Liver (tissue), 9 donors: Measurements from ENCODE around the gene EVC2. TPM values are rescaled to one million over a fixed set of nuclear protein-coding genes. Genes with fewer than 3 reads are reported as not detected.

Experiments
- DNase-seq: peaks from one replicate; pipeline ENCODE4 v3.0.0-alpha.2; 2017; ENCODE audit warnings: low spot score
- H3K27ac ChIP-seq, 2 donors: one replicate each; pipeline ENCODE4 v1.7.0; 2013; ENCODE audit warnings: inconsistent platforms in 2 of 2, low read length in 2 of 2, control low read depth in 1 of 2, low read depth in 1 of 2, mild to moderate bottlenecking in 1 of 2
- H3K27me3 ChIP-seq, 4 donors: one replicate each; pipeline versions ENCODE4 v1.6.1 to v1.7.0; 2013; ENCODE audit warnings: low read length in 3 of 4, inconsistent platforms in 1 of 4, mild to moderate bottlenecking in 1 of 4, moderate library complexity in 1 of 4; ENCODE audit not compliant: control insufficient read depth in 4 of 4, insufficient read depth in 4 of 4
- H3K36me3 ChIP-seq, 4 donors: one replicate each; pipeline versions ENCODE4 v1.6.1 to v1.7.0; 2013; ENCODE audit warnings: low read length in 3 of 4, mild to moderate bottlenecking in 3 of 4, low read depth in 1 of 4, moderate library complexity in 1 of 4; ENCODE audit not compliant: control insufficient read depth in 4 of 4, insufficient read depth in 3 of 4
- H3K4me1 ChIP-seq, 4 donors: one replicate each; pipeline versions ENCODE4 v1.6.1 to v1.7.0; 2013; ENCODE audit warnings: low read length in 3 of 4, mild to moderate bottlenecking in 3 of 4, moderate library complexity in 1 of 4; ENCODE audit not compliant: control insufficient read depth in 4 of 4, insufficient read depth in 4 of 4
- H3K4me3 ChIP-seq, 3 donors: one replicate each; pipeline versions ENCODE4 v1.6.1 to v1.7.0; 2013; ENCODE audit warnings: low read length in 3 of 3, control low read depth in 1 of 3, low read depth in 1 of 3, mild to moderate bottlenecking in 1 of 3
- H3K9ac ChIP-seq, 2 donors: one replicate each; pipeline ENCODE4 v1.7.0; 2013; ENCODE audit warnings: low read length in 2 of 2, mild to moderate bottlenecking in 2 of 2, moderate library complexity in 2 of 2, control low read depth in 1 of 2, low read depth in 1 of 2
- H3K9me3 ChIP-seq, 4 donors: one replicate each; pipeline versions ENCODE4 v1.6.1 to v1.7.0; 2013; ENCODE audit warnings: low read length in 3 of 4; ENCODE audit not compliant: control insufficient read depth in 4 of 4
- CTCF ChIP-seq: fragments of 150-350 bp; IDR thresholded peaks from 2 replicates; pipeline ENCODE4 v1.5.1; 2017; ENCODE audit warnings: improper control_type of control experiment, low read depth, low read length; ENCODE audit not compliant: missing input control
- EGR1 ChIP-seq, 2 donors: IDR thresholded peaks; 2 replicates each; pipeline ENCODE4 v1.6.1; 2016 to 2018; ENCODE audit warnings: antibody characterized with exemption in 2 of 2, low read depth in 2 of 2
- FOXA1 ChIP-seq: IDR thresholded peaks from 2 replicates; pipeline ENCODE4 v1.6.1; 2016; ENCODE audit warnings: antibody characterized with exemption
- FOXA2 ChIP-seq: IDR thresholded peaks from 2 replicates; pipeline ENCODE4 v1.6.1; 2016; ENCODE audit warnings: antibody characterized with exemption
- HNF4A ChIP-seq, 2 donors: conservative IDR thresholded peaks; 2 replicates each; pipeline ENCODE4 v1.6.1; 2016; ENCODE audit warnings: antibody characterized with exemption in 2 of 2, mild to moderate bottlenecking in 2 of 2
- HNF4G ChIP-seq: IDR thresholded peaks from 2 replicates; pipeline ENCODE4 v1.6.1; 2016; ENCODE audit warnings: antibody characterized with exemption
- TAF1 ChIP-seq: conservative IDR thresholded peaks from 2 replicates; pipeline ENCODE4 v1.6.1; 2016; ENCODE audit warnings: antibody characterized with exemption, mild to moderate bottlenecking
- YY1 ChIP-seq: IDR thresholded peaks from 2 replicates; pipeline ENCODE4 v1.6.1; 2016; ENCODE audit warnings: antibody characterized with exemption, mild to moderate bottlenecking
- ZBTB33 ChIP-seq: IDR thresholded peaks from 2 replicates; pipeline ENCODE4 v1.6.1; 2016; ENCODE audit warnings: antibody characterized with exemption
- WGBS: extraction: QIAGEN DNeasy Blood & Tissue Kit; methylation state at CpG from one replicate; pipeline ENCODE4 v1.1.7; 2013; 5-methylcytosine and 5-hydroxymethylcytosine counted together
- polyA plus RNA-seq, 2 donors: library from polyadenylated mRNA; stranded (reverse) in 1 of 2; unstranded in 1 of 2; fragments of 200-250 nt in 1 of 2; fragments of >200 nt in 1 of 2; fragmentation: Nextera tagmentation in 1 of 2; extraction: Ambion mirVana in 1 of 2; gene quantifications; one replicate each; pipeline versions ENCODE4 v1.2.1 to v1.2.3, GENCODE V29; 2013 to 2015
- total RNA-seq, 2 donors: library from RNA; depleted of rRNA; stranded (reverse); fragments of >200 nt; gene quantifications; one replicate each; pipeline ENCODE4 v1.2.3, GENCODE V29; 2014
- TF ChIP-seq, protein P1 (sequence below): IDR thresholded peaks from 2 replicates; pipeline ENCODE4 v1.6.1; 2016; ENCODE audit warnings: antibody characterized with exemption, mild to moderate bottlenecking
- TF ChIP-seq, protein P2 (sequence below): IDR thresholded peaks from 2 replicates; pipeline ENCODE4 v1.6.1; 2016; ENCODE audit warnings: antibody characterized with exemption
- donor health status: healthy.
- donor health status: healthy.
- donor health status: healthy.
- donor health status: healthy.
- donor health status: healthy.

The EVC2 gene
- total and polyA plus RNA-seq, 4 donors: 0.26 to 1.3 (median 0.57) TPM

DNA sequence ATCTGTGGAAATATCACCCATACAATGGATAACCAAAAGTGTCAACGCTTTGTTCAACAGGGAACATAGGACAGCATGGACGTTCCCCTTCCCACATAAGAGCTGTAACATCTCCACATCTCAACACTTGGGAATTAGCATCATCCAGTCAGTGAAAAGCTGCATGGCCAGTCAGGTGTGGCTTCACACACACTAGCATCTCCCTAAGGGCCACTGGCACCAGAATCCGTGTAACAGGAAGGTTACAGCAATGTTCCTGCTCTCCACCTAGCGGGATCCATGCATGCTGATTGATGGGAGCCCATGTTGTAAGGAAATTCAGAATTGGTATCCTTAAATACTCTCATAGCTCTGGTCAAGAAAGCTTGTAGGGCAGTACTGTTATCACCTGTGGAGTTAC is 78.8 kb downstream of the EVC2 start:
- no peak overlapping the region for H3K9ac ChIP-seq
- H3K27me3 ChIP-seq: no peaks in the 10 kb centered on the region
- no peak for TF ChIP-seq FOXA2
- no peak overlapping the region for H3K4me3 ChIP-seq
- no peak overlapping the region for H3K27ac ChIP-seq
- WGBS: 82% methylated on average over 4 of the region's 4 CpGs
- no peak for DNase-seq
- peaks cover 0 to 5% (median 0%) of the 10 kb centered on the region in 4 donors for H3K9me3 ChIP-seq
- H3K4me1 ChIP-seq: no peaks in the 10 kb centered on the region
- H3K36me3 ChIP-seq: no peaks in the 10 kb centered on the region

DNA sequence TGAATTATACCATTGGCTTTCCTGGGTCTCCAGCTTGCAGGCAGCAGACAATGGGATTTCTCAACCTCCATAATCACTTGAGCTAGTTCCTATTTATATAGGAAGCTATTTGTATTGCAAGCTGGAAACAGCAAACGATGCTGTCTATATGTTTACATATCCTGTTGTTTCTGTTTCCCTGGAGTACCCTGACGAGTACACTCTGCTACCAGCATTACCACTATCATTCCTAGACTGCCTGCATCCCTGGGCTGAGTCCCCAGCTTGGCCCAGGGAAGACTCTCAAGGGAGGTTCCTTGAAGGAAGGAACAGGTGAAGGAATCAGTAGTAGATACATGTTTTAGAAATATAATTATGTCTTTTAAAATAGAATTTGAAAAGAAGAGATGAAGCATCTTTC is 81.4 kb downstream of the EVC2 start:
- Histone ChIP-seq H3K4me3 (no peak overlapping the region), H3K27ac (no peak overlapping the region), H3K36me3 (no peaks in the 10 kb centered on the region), H3K27me3 (no peaks in the 10 kb centered on the region), H3K9me3 (no peaks in the 10 kb centered on the region), H3K9ac (no peak overlapping the region), H3K4me1 (no peaks in the 10 kb centered on the region)
- no peak for DNase-seq
- TF ChIP-seq FOXA2: no peak
- no peak for TF ChIP-seq HNF4A (conservative IDR thresholded peaks at IDR 0.05)
- no peak for TF ChIP-seq YY1
- TF ChIP-seq EGR1 (IDR thresholded peaks at IDR 0.05; ENCODE audit: low read depth in 2 of 2): no peak
- WGBS: 56% methylated on average over 2 of the region's 2 CpGs

GRCh38 chr4:5622596-5622995 is 85.8 kb downstream of the EVC2 start:
- no peak overlapping the region for H3K27ac ChIP-seq
- no peaks in the 10 kb centered on the region for H3K9me3 ChIP-seq
- no peak overlapping the region for H3K4me3 ChIP-seq
- no peak overlapping the region for H3K9ac ChIP-seq
- DNase-seq: no peak
- no peaks in the 10 kb centered on the region for H3K36me3 ChIP-seq
- TF ChIP-seq, protein P1, sequence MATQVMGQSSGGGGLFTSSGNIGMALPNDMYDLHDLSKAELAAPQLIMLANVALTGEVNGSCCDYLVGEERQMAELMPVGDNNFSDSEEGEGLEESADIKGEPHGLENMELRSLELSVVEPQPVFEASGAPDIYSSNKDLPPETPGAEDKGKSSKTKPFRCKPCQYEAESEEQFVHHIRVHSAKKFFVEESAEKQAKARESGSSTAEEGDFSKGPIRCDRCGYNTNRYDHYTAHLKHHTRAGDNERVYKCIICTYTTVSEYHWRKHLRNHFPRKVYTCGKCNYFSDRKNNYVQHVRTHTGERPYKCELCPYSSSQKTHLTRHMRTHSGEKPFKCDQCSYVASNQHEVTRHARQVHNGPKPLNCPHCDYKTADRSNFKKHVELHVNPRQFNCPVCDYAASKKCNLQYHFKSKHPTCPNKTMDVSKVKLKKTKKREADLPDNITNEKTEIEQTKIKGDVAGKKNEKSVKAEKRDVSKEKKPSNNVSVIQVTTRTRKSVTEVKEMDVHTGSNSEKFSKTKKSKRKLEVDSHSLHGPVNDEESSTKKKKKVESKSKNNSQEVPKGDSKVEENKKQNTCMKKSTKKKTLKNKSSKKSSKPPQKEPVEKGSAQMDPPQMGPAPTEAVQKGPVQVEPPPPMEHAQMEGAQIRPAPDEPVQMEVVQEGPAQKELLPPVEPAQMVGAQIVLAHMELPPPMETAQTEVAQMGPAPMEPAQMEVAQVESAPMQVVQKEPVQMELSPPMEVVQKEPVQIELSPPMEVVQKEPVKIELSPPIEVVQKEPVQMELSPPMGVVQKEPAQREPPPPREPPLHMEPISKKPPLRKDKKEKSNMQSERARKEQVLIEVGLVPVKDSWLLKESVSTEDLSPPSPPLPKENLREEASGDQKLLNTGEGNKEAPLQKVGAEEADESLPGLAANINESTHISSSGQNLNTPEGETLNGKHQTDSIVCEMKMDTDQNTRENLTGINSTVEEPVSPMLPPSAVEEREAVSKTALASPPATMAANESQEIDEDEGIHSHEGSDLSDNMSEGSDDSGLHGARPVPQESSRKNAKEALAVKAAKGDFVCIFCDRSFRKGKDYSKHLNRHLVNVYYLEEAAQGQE: no peak
- no peak for TF ChIP-seq FOXA1
- H3K27me3 ChIP-seq: no peaks in the 10 kb centered on the region
- H3K4me1 ChIP-seq: no peaks in the 10 kb centered on the region
- WGBS: 96% methylated on average over 23 of the region's 23 CpGs

GRCh38 chr4:5619913-5620625 is 88.3 kb downstream of the EVC2 start:
- H3K4me1 ChIP-seq: no peaks in the 10 kb centered on the region
- no peaks in the 10 kb centered on the region for H3K36me3 ChIP-seq
- H3K27ac ChIP-seq: no peak overlapping the region
- no peak for DNase-seq
- WGBS: 63% methylated on average over 14 of the region's 14 CpGs
- H3K27me3 ChIP-seq: no peaks in the 10 kb centered on the region
- no peak overlapping the region for H3K9ac ChIP-seq
- H3K9me3 ChIP-seq: no peaks in the 10 kb centered on the region
- H3K4me3 ChIP-seq: no peak overlapping the region
- no peak for TF ChIP-seq CTCF
- no peak for TF ChIP-seq FOXA2
- TF ChIP-seq, protein P1: no peak
- no peak for TF ChIP-seq ZBTB33
- TF ChIP-seq, protein P2, sequence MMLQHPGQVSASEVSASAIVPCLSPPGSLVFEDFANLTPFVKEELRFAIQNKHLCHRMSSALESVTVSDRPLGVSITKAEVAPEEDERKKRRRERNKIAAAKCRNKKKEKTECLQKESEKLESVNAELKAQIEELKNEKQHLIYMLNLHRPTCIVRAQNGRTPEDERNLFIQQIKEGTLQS: no peak
- TF ChIP-seq TAF1: no peak
- TF ChIP-seq HNF4G: no peak
